HG03025 (cell line): ENCODE measurements around the gene PDZD2.

Experiments
- ATAC-seq: cut with Tn5 transposase; IDR thresholded peaks from one replicate; pipeline ENCODE4 v1.9.1; 2021; ENCODE audit warnings: mild to moderate bottlenecking, moderate library complexity; ENCODE audit not compliant: unreplicated experiment, low FRiP score

The PDZD2 gene

GRCh38 chr5:31855134-31856040 lies 216.5 kb downstream of the PDZD2 start:
- no peak for ATAC-seq

GRCh38 chr5:31859096-31859495 lies 220.2 kb downstream of the PDZD2 start:
- no peak for ATAC-seq

GRCh38 chr5:31860278-31860677 lies 221.3 kb downstream of the PDZD2 start:
- no peak for ATAC-seq

GRCh38 chr5:31860726-31861433 lies 221.9 kb downstream of the PDZD2 start:
- no peak for ATAC-seq

- ATAC-seq: no peak
Observed at GRCh38 chr5:31861601-31862000, 222.7 kb downstream of the PDZD2 start.

GRCh38 chr5:31863991-31864411 lies 225.1 kb downstream of the PDZD2 start:
- ATAC-seq: no peak

- ATAC-seq: no peak
Observed at GRCh38 chr5:31866166-31866565, 227.2 kb downstream of the PDZD2 start.

- ATAC-seq: no peak
Observed at GRCh38 chr5:31867219-31867618, 228.3 kb downstream of the PDZD2 start.

GRCh38 chr5:31880449-31880848 lies 241.5 kb downstream of the PDZD2 start:
- no peak for ATAC-seq

- ATAC-seq: no peak
Observed at GRCh38 chr5:31884896-31885295, 246.0 kb downstream of the PDZD2 start.

GRCh38 chr5:31886206-31886605 lies 247.3 kb downstream of the PDZD2 start:
- no peak for ATAC-seq

GRCh38 chr5:31887556-31887955 lies 248.6 kb downstream of the PDZD2 start:
- ATAC-seq: no peak

GRCh38 chr5:31888564-31888963 lies 249.6 kb downstream of the PDZD2 start:
- no peak for ATAC-seq

GRCh38 chr5:31889001-31889561 lies 250.2 kb downstream of the PDZD2 start:
- ATAC-seq: no peak

- no peak for ATAC-seq
Observed at GRCh38 chr5:31890046-31890445, 251.1 kb downstream of the PDZD2 start.

- ATAC-seq: no peak
Observed at GRCh38 chr5:31894141-31894540, 255.2 kb downstream of the PDZD2 start.

GRCh38 chr5:31895199-31895820 lies 256.4 kb downstream of the PDZD2 start:
- no peak for ATAC-seq

- no peak for ATAC-seq
Observed at GRCh38 chr5:31898036-31898632, 259.2 kb downstream of the PDZD2 start.

GRCh38 chr5:31900296-31900865 lies 261.4 kb downstream of the PDZD2 start:
- no peak for ATAC-seq
